ENCODE measurements around the gene CLEC16A. TPM values are rescaled to one million over a fixed set of nuclear protein-coding genes. Genes with fewer than 3 reads are reported as not detected.

CLEC16A gene
- total and polyA plus RNA-seq, 2 experiments from 2014 or later, result 17.5 to 26.8 TPM

DNA sequence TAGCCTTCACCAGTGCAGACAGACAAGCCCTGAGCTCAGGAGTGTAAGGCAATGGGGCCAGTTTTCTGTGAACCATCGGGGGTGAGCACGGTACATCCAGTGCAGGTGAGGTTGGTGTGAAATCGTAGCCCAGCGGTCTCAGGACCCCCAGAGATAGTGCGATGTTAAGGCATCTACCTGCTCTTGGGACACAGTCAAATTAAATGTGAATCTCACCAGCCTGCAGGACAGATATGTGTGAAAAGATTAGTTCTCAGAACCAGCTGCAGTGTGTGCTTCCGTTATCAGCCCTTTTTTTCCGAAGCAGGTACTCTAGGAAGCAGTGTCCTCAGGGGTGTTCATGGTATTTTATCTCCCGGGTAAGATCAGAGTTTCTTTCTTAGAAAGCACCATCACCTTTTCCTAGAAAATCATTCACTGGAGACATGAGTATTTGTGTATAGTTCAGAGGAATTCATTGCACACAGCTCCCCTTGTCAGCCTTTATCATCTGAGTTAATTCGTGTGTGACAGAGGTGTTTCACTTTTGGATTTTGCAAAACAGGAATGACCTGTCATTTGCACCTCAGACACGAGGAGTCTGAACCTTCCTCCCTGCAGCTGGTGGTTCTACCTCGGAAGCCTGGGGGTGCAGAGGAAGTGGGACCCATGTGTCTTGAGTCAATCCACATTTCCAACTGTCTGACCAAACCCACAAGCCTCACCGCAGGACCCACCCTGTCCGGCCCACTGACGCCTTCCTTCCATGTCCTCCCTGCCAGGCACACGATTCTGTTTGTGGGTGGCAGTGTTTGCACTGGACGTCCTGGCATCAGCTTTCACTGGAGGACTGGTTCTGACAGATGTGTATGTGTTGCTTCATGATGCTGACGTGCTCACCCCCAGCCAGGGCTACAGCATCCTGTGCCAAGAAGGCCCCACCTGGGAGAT lies 107.8 kb downstream of the CLEC16A start:
- TF ChIP-seq, protein P1, sequence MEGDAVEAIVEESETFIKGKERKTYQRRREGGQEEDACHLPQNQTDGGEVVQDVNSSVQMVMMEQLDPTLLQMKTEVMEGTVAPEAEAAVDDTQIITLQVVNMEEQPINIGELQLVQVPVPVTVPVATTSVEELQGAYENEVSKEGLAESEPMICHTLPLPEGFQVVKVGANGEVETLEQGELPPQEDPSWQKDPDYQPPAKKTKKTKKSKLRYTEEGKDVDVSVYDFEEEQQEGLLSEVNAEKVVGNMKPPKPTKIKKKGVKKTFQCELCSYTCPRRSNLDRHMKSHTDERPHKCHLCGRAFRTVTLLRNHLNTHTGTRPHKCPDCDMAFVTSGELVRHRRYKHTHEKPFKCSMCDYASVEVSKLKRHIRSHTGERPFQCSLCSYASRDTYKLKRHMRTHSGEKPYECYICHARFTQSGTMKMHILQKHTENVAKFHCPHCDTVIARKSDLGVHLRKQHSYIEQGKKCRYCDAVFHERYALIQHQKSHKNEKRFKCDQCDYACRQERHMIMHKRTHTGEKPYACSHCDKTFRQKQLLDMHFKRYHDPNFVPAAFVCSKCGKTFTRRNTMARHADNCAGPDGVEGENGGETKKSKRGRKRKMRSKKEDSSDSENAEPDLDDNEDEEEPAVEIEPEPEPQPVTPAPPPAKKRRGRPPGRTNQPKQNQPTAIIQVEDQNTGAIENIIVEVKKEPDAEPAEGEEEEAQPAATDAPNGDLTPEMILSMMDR (IDR thresholded peaks at IDR 0.05; ENCODE audit: low read depth, low read length), result no peak
- no peaks in the 10 kb centered on the region for H3K9me3 ChIP-seq (ENCODE audit: low read depth)
- no peaks in the 10 kb centered on the region for H3K27me3 ChIP-seq
- no peak overlapping the region for H3K27ac ChIP-seq
- no peak for DNase-seq (ENCODE audit: low read depth in 1 of 2, low spot score in 1 of 2)
- H3K36me3 ChIP-seq, result no peaks in the 10 kb centered on the region
- H3K4me3 ChIP-seq, result no peak overlapping the region
- peaks cover 9% of the 10 kb centered on the region for H3K4me1 ChIP-seq (ENCODE audit: low read depth)

DNA sequence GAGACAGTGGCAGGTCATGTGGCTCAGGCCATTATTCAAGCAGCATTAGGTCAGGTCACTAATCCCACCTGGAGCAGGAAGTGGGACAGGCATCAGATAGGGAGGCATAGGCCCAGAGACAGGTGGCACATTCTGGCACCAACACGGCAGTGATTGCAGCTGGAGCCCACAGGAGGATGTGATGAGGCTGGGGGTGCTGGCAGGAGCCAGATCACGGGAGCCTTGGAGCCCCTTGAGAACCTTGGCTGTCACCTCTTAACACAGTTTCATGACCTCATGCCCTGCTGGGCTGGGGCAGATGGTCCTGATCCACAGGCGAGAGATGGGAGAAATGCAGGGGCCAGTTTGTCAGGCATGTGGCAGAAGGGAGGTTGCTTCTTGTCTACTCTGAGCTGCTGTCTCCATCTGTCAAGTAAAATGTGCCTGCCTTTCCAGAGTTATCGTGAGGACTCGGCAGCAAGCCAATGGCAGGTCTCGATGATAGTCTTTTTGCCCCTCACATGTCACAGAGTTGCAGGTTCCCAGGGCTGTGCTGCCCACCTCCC lies 109.6 kb downstream of the CLEC16A start:
- no peak overlapping the region for H3K27ac ChIP-seq
- H3K36me3 ChIP-seq, result no peaks in the 10 kb centered on the region
- no peak overlapping the region for H3K4me3 ChIP-seq
- H3K9me3 ChIP-seq (ENCODE audit: low read depth), result no peaks in the 10 kb centered on the region
- peaks cover 9% of the 10 kb centered on the region for H3K4me1 ChIP-seq (ENCODE audit: low read depth)
- no peaks in the 10 kb centered on the region for H3K27me3 ChIP-seq
- DNase-seq (ENCODE audit: low read depth in 1 of 2, low spot score in 1 of 2), result no peak
- TF ChIP-seq, protein P1 (IDR thresholded peaks at IDR 0.05; ENCODE audit: low read depth, low read length), result no peak

GRCh38 chr16:11056090-11056992 lies 112.0 kb downstream of the CLEC16A start:
- TF ChIP-seq, protein P1 (IDR thresholded peaks at IDR 0.05; ENCODE audit: low read depth, low read length), result no peak
- H3K4me1 ChIP-seq (ENCODE audit: low read depth), result peaks cover 14% of the 10 kb centered on the region
- H3K27ac ChIP-seq, result no peak overlapping the region
- no peaks in the 10 kb centered on the region for H3K9me3 ChIP-seq (ENCODE audit: low read depth)
- no peak overlapping the region for H3K4me3 ChIP-seq
- no peaks in the 10 kb centered on the region for H3K27me3 ChIP-seq
- peak in 1 of 2 donors; percentile 46 for DNase-seq (ENCODE audit: low read depth in 1 of 2, low spot score in 1 of 2)
- H3K36me3 ChIP-seq, result no peaks in the 10 kb centered on the region

DNA sequence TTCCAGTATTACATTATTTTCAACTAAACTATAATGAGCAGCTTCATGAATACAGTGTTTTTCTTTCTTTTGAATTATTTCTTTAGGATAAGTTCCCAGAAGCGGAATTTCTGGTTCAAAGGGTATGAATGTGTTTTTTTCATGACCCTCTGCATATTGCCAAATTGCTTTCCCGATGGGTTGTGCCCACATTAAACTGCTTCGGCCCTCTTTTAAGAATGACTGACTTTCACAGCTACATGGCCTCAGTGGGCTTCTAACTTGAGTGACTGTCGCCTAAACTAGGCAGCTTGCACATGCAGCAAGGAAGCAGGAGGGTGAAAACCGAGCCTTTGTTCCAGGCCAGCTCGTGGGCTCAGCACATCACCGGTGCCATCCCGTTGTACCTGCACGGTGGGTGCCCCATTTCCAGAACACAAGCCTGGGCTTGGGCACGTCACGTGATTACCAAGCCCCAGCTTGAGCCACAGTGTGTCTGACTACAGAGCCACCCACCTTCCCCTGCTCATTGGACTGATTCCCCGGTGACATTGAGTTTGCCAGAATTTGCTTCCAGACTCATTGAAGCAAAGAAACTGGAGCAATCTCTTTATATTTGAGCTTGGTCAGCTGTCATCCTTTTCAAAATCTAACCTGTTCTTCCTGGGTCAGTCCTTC lies 112.8 kb downstream of the CLEC16A start:
- H3K36me3 ChIP-seq, result no peaks in the 10 kb centered on the region
- H3K27me3 ChIP-seq, result no peaks in the 10 kb centered on the region
- DNase-seq (ENCODE audit: low read depth in 1 of 2, low spot score in 1 of 2), result no peak
- no peaks in the 10 kb centered on the region for H3K9me3 ChIP-seq (ENCODE audit: low read depth)
- TF ChIP-seq, protein P1 (IDR thresholded peaks at IDR 0.05; ENCODE audit: low read depth, low read length), result no peak
- peaks cover 14% of the 10 kb centered on the region for H3K4me1 ChIP-seq (ENCODE audit: low read depth)
- H3K4me3 ChIP-seq, result no peak overlapping the region
- H3K27ac ChIP-seq, result no peak overlapping the region

Measured in cardiac muscle cell (in vitro differentiated cells and primary cell).